Natural killer cell (primary cell): Measurements from ENCODE around the gene CHID1. TPM values are rescaled to one million over a fixed set of nuclear protein-coding genes. Genes with fewer than 3 reads are reported as not detected.

Source experiments
- ATAC-seq, 3 donors: fragments of 150-1000 bp in 2 of 3; fragments of 200-7000 bp in 1 of 3; cut with Tn5 transposase; 1 replicate in 1 of 3; 2 replicates in 2 of 3; pipeline ENCODE4 v1.10.0; 2021; ENCODE audit warnings: mild to moderate bottlenecking in 2 of 3, moderate library complexity in 2 of 3
- DNase-seq, 2 donors: peaks; one replicate each; pipeline versions ENCODE4 v3.0.0 to v3.0.0-alpha.2; 2013 to 2021; ENCODE audit warnings: mixed read lengths in 1 of 2
- H3K27ac ChIP-seq: one replicate; pipeline ENCODE4 v1.5.1; 2013; ENCODE audit warnings: mild to moderate bottlenecking, low read length
- H3K27me3 ChIP-seq: one replicate; pipeline ENCODE4 v1.6.1; 2013; ENCODE audit warnings: low read length; ENCODE audit not compliant: control insufficient read depth, insufficient read depth
- H3K36me3 ChIP-seq: one replicate; pipeline ENCODE4 v1.6.1; 2013; ENCODE audit warnings: low read length; ENCODE audit not compliant: control insufficient read depth, insufficient read depth
- H3K4me1 ChIP-seq: one replicate; pipeline ENCODE4 v1.6.1; 2013; ENCODE audit warnings: low read length; ENCODE audit not compliant: control insufficient read depth, insufficient read depth
- H3K4me3 ChIP-seq: one replicate; pipeline ENCODE4 v1.5.1; 2013; ENCODE audit warnings: low read length
- H3K9me3 ChIP-seq: one replicate; pipeline ENCODE4 v1.6.1; 2013; ENCODE audit warnings: low read length; ENCODE audit not compliant: control insufficient read depth, insufficient read depth
- H3K27ac Mint-ChIP-seq, 2 donors: one replicate each; pipeline ENCODE4 v1.8.0; 2022; ENCODE audit warnings: mild to moderate bottlenecking in 2 of 2, mixed read lengths in 2 of 2, moderate library complexity in 1 of 2
- H3K27me3 Mint-ChIP-seq, 2 donors: one replicate each; pipeline ENCODE4 v1.8.0; 2022; ENCODE audit warnings: low read depth in 2 of 2, mixed read lengths in 2 of 2
- H3K36me3 Mint-ChIP-seq: one replicate; pipeline ENCODE4 v1.8.0; 2022; ENCODE audit warnings: mixed read lengths
- H3K4me1 Mint-ChIP-seq, 2 donors: one replicate each; pipeline ENCODE4 v1.8.0; 2022; ENCODE audit warnings: mixed read lengths in 2 of 2
- H3K4me3 Mint-ChIP-seq: one replicate; pipeline ENCODE4 v1.8.0; 2022; ENCODE audit warnings: mild to moderate bottlenecking, moderate library complexity, mixed read lengths
- H3K9me3 Mint-ChIP-seq, 2 donors: one replicate each; pipeline ENCODE4 v1.8.0; 2022; ENCODE audit warnings: mixed read lengths in 2 of 2
- CTCF ChIP-seq: fragments of 200-600 bp; IDR thresholded peaks from one replicate; pipeline ENCODE4 v1.8.0; 2022; ENCODE audit warnings: antibody characterized with exemption
- WGBS: methylation state at CpG from one replicate; pipeline ENCODE4 v1.1.7; 2013; ENCODE audit warnings: missing lambda C conversion rate; ENCODE audit not compliant: insufficient coverage; 5-methylcytosine and 5-hydroxymethylcytosine counted together
- intact Hi-C: fragments of 100-400 bp; cut with micrococcal nuclease; formaldehyde crosslinking; loops from one replicate; pipeline ENCODE4 v1.14.2; 2022
- total RNA-seq, 4 donors: library from RNA; stranded (reverse); fragments of 120-200 nt in 1 of 4; gene quantifications; one replicate each; pipeline versions ENCODE4 v1.2.3 to v1.2.4, GENCODE V29; 2013 to 2022

The CHID1 gene
- total RNA-seq, 3 donors from 2014 or later (not counting 1 experiment from before 2014, with no cell fraction given), result 32.6 to 40.3 (median 33.2) TPM

- Histone ChIP-seq H3K36me3 (peaks cover 23% of the 10 kb centered on the region), H3K9me3 (no peaks in the 10 kb centered on the region), H3K27me3 (no peaks in the 10 kb centered on the region), H3K4me3 (no peak overlapping the region), H3K27ac (no peak overlapping the region), H3K4me1 (peaks cover 82% of the 10 kb centered on the region)
- no peaks in the 10 kb centered on the region for H3K36me3 Mint-ChIP-seq
- DNase-seq, result no peak
- 92% methylated on average over 25 of the region's 25 CpGs for WGBS
- H3K4me3 Mint-ChIP-seq, result peak overlapping the region; percentile 86
- H3K27me3 Mint-ChIP-seq, result no peaks in the 10 kb centered on the region
- intact Hi-C loops, result loop anchor here (10.0 kb wide), 1 partner anchor 75 kb away; the partner anchor contains the start of gene CHID1
- no peak overlapping the region for H3K27ac Mint-ChIP-seq
- no peaks in the 10 kb centered on the region for H3K9me3 Mint-ChIP-seq
- no peak for ATAC-seq
- H3K4me1 Mint-ChIP-seq, result peaks cover 7 to 40% of the 10 kb centered on the region in 2 donors
- TF ChIP-seq CTCF, result no peak
Observed at GRCh38 chr11:839875-840617, 70.6 kb downstream of the CHID1 start.

- peaks cover 7 to 36% of the 10 kb centered on the region in 2 donors for H3K4me1 Mint-ChIP-seq
- WGBS, result 93% methylated on average over 5 of the region's 5 CpGs
- H3K27me3 Mint-ChIP-seq, result no peaks in the 10 kb centered on the region
- peaks cover 82% of the 10 kb centered on the region for H3K4me1 ChIP-seq
- DNase-seq, result no peak
- no peak overlapping the region for H3K27ac ChIP-seq
- H3K9me3 ChIP-seq, result no peaks in the 10 kb centered on the region
- no peak for ATAC-seq
- no peaks in the 10 kb centered on the region for H3K9me3 Mint-ChIP-seq
- intact Hi-C loops, result no loop called here
- H3K36me3 ChIP-seq, result peaks cover 23% of the 10 kb centered on the region
- H3K36me3 Mint-ChIP-seq, result no peaks in the 10 kb centered on the region
- no peak overlapping the region for H3K4me3 ChIP-seq
- no peak overlapping the region for H3K4me3 Mint-ChIP-seq
- H3K27me3 ChIP-seq, result no peaks in the 10 kb centered on the region
- H3K27ac Mint-ChIP-seq, result no peak overlapping the region
- no peak for TF ChIP-seq CTCF
Observed at GRCh38 chr11:839280-839623, 71.4 kb downstream of the CHID1 start.

GRCh38 chr11:838441-839279 lies 72.0 kb downstream of the CHID1 start:
- Histone ChIP-seq H3K27me3 (no peaks in the 10 kb centered on the region), H3K36me3 (peaks cover 23% of the 10 kb centered on the region), H3K4me1 (peaks cover 82% of the 10 kb centered on the region), H3K9me3 (no peaks in the 10 kb centered on the region), H3K27ac (no peak overlapping the region), H3K4me3 (no peak overlapping the region)
- intact Hi-C loops, result no loop called here
- Mint-ChIP-seq H3K4me3 (peak overlapping the region; percentile 40), H3K4me1 (peaks cover 7 to 32% of the 10 kb centered on the region in 2 donors), H3K36me3 (no peaks in the 10 kb centered on the region), H3K27me3 (no peaks in the 10 kb centered on the region), H3K9me3 (no peaks in the 10 kb centered on the region), H3K27ac (peak overlapping the region in 1 of 2 donors; percentile 66)
- ATAC-seq (no peak), DNase-seq (no peak)
- no peak for TF ChIP-seq CTCF
- 77% methylated on average over 17 of the region's 17 CpGs for WGBS
